GM12878 (cell line): ENCODE measurements around the gene AGK. TPM values are rescaled to one million over a fixed set of nuclear protein-coding genes. Genes with fewer than 3 reads are reported as not detected.
A peak's percentile ranks its signal among the peaks of the same experiment; 100 is the strongest.

Source experiments
- ATF7 ChIP-seq: fragments of 450-650 bp; IDR thresholded peaks from 2 replicates; pipeline ENCODE4 v1.6.1; 2016; ENCODE audit warnings: low read depth, mild to moderate bottlenecking
- CBX5 ChIP-seq: sonication (generic); IDR thresholded peaks from 2 replicates; pipeline ENCODE4 v1.6.1; 2016; ENCODE audit warnings: low read depth, moderate library complexity, mild to moderate bottlenecking, inconsistent platforms
- CEBPB ChIP-seq, 2 experiments: fragments of 150-350 bp in 1 of 2; IDR thresholded peaks; 2 replicates each; pipeline ENCODE4 v1.6.1; 2012 to 2014; ENCODE audit warnings: low read depth in 2 of 2, low read length in 2 of 2, borderline replicate concordance in 1 of 2, inconsistent platforms in 1 of 2
- EGR1 ChIP-seq, 2 experiments: IDR thresholded peaks; 1 replicate in 1 of 2; 2 replicates in 1 of 2; pipeline ENCODE4 v1.6.1; 2011 to 2012; ENCODE audit warnings: low read depth in 2 of 2, low read length in 2 of 2, borderline replicate concordance in 1 of 2, mild to moderate bottlenecking in 1 of 2, moderate library complexity in 1 of 2
- FOXM1 ChIP-seq: IDR thresholded peaks from 2 replicates; pipeline ENCODE4 v1.6.1; 2012; ENCODE audit warnings: low read depth, mild to moderate bottlenecking, inconsistent platforms, low read length, moderate library complexity
- GABPA ChIP-seq: IDR thresholded peaks from 2 replicates; pipeline ENCODE4 v1.6.1; 2014; ENCODE audit warnings: antibody characterized with exemption, low read depth, mild to moderate bottlenecking, inconsistent platforms
- IKZF1 ChIP-seq: fragments of 450-650 bp; conservative IDR thresholded peaks from 2 replicates; pipeline ENCODE4 v1.6.1; 2017; ENCODE audit warnings: antibody characterized with exemption, mild to moderate bottlenecking
- IKZF2 ChIP-seq, 2 experiments: fragments of 450-650 bp; IDR thresholded peaks; 2 replicates each; pipeline ENCODE4 v1.6.1; 2017; ENCODE audit warnings: mild to moderate bottlenecking in 2 of 2, moderate library complexity in 2 of 2
- JUNB ChIP-seq: IDR thresholded peaks from 2 replicates; pipeline ENCODE4 v1.6.1; 2016; ENCODE audit warnings: antibody characterized with exemption, mild to moderate bottlenecking
- KLF5 ChIP-seq: fragments of 450-650 bp; IDR thresholded peaks from 2 replicates; pipeline ENCODE4 v1.6.1; 2014; ENCODE audit warnings: mild to moderate bottlenecking; ENCODE audit not compliant: partially characterized antibody
- MEF2A ChIP-seq: IDR thresholded peaks from 2 replicates; pipeline ENCODE4 v1.6.1; 2011; ENCODE audit warnings: low read depth, mild to moderate bottlenecking, low read length, moderate library complexity; ENCODE audit not compliant: insufficient read depth
- NBN ChIP-seq: fragments of 450-650 bp; IDR thresholded peaks from 2 replicates; pipeline ENCODE4 v1.6.1; 2016
- NFYA ChIP-seq: IDR thresholded peaks from 2 replicates; pipeline ENCODE4 v1.6.1; 2011; ENCODE audit warnings: low read depth, mild to moderate bottlenecking, low read length, improper control_type of control experiment, borderline replicate concordance
- PAX5 ChIP-seq: IDR thresholded peaks from 2 replicates; pipeline ENCODE4 v1.6.1; 2011; ENCODE audit warnings: low read depth, low read length, borderline replicate concordance
- PKNOX1 ChIP-seq: fragments of 450-650 bp; IDR thresholded peaks from 2 replicates; pipeline ENCODE4 v1.6.1; 2016; ENCODE audit warnings: mild to moderate bottlenecking
- PML ChIP-seq: IDR thresholded peaks from 2 replicates; pipeline ENCODE4 v1.6.1; 2012; ENCODE audit warnings: low read length, inconsistent platforms
- RAD51 ChIP-seq: fragments of 450-650 bp; IDR thresholded peaks from 2 replicates; pipeline ENCODE4 v1.6.1; 2016; ENCODE audit warnings: moderate library complexity, mild to moderate bottlenecking, inconsistent platforms
- SIX5 ChIP-seq: IDR thresholded peaks from 2 replicates; pipeline ENCODE4 v1.6.1; 2011; ENCODE audit warnings: mild to moderate bottlenecking, low read depth, low read length, moderate library complexity; ENCODE audit not compliant: severe bottlenecking
- ZBED1 ChIP-seq: IDR thresholded peaks from 2 replicates; pipeline ENCODE4 v1.6.1; 2016; ENCODE audit warnings: borderline replicate concordance
- ZBTB40 ChIP-seq: fragments of 450-650 bp; IDR thresholded peaks from 2 replicates; pipeline ENCODE4 v1.6.1; 2016; ENCODE audit warnings: mild to moderate bottlenecking, moderate library complexity, borderline replicate concordance
- ZNF217 ChIP-seq: fragments of 450-650 bp; IDR thresholded peaks from 2 replicates; pipeline ENCODE4 v1.6.1; 2017; ENCODE audit warnings: antibody characterized with exemption, mild to moderate bottlenecking
- ZSCAN29 ChIP-seq: fragments of 450-650 bp; IDR thresholded peaks from 2 replicates; pipeline ENCODE4 v1.6.1; 2017; ENCODE audit warnings: mild to moderate bottlenecking, moderate library complexity
- polyA plus RNA-seq, 11 experiments: library from polyadenylated mRNA; depleted of rRNA in 4 of 11; unstranded in 6 of 11; stranded (reverse) in 5 of 11; fragments of >200 nt; fragmentation: Nextera tagmentation in 4 of 11; fragmentation: Illumina TruSeq in 1 of 11; extraction: Ambion mirVana in 4 of 11; extraction: Trizol in 1 of 11; gene quantifications; 1 replicate in 1 of 11; 2 replicates in 10 of 11; pipeline versions ENCODE4 v1.2.1 to v1.2.3, GENCODE V29; 2011 to 2016; ENCODE audit warnings: inconsistent platforms in 2 of 11, missing spikeins in 2 of 11, low read depth in 1 of 11
- total RNA-seq, 4 experiments: library from RNA; depleted of rRNA in 3 of 4; stranded (reverse); fragments of >200 nt in 3 of 4; fragmentation: Illumina TruSeq in 1 of 4; extraction: Trizol in 1 of 4; gene quantifications; 2 replicates each; pipeline versions ENCODE4 v1.2.1 to v1.2.3, GENCODE V29; 2013 to 2021
- TF ChIP-seq, protein P1 (sequence below): IDR thresholded peaks from 2 replicates; pipeline ENCODE4 v1.6.1; 2012; ENCODE audit warnings: low read length, inconsistent platforms
- TF ChIP-seq, protein P2 (sequence below): IDR thresholded peaks from 2 replicates; pipeline ENCODE4 v1.6.1; 2011; ENCODE audit warnings: low read depth, low read length, improper control_type of control experiment, borderline replicate concordance

The AGK gene
- total and polyA plus RNA-seq, 10 of the 15 experiments (the other 5 are each of a cell fraction or from before 2014, with no cell fraction given) = 32.5 to 85.6 (median 47.8) TPM

DNA sequence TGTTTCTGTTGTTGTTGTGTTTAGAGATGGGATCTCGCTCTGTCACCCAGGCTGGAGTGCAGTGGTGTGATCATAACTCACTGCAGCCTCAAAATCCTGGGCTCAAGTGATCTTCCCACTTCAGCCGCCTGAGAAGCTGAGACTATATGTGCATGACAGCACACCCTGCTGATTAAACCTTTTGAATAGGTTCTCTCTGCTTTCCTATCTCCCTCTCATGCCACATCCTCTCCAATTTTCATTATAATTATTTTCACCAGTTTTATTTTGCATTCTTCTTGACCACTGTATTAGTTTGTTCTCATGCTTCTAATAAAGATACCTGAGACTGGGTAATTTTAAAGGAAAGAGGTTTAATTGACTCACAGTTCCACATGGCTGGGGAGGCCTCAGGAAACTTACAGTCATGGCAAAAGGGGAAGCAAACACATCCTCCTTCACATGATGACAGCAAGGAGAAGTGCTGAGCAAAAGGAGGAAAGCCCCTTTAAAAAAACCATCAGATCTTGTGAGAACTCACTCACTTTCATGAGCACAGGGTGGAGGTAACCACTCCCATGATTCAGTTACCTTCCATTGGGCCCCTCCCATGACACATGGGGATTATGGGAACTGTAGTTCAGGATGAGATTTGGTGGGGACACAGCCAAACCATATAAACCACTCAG, 12.9 kb downstream of the AGK start (continued):
- TF ChIP-seq ZBTB40 = peak; percentile 31; the same call in 1 of the 2 replicates
- TF ChIP-seq, protein P1, sequence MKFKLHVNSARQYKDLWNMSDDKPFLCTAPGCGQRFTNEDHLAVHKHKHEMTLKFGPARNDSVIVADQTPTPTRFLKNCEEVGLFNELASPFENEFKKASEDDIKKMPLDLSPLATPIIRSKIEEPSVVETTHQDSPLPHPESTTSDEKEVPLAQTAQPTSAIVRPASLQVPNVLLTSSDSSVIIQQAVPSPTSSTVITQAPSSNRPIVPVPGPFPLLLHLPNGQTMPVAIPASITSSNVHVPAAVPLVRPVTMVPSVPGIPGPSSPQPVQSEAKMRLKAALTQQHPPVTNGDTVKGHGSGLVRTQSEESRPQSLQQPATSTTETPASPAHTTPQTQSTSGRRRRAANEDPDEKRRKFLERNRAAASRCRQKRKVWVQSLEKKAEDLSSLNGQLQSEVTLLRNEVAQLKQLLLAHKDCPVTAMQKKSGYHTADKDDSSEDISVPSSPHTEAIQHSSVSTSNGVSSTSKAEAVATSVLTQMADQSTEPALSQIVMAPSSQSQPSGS = peak; percentile 46; the same call in 1 of the 2 replicates
- TF ChIP-seq EGR1 (IDR thresholded peaks at IDR 0.05; ENCODE audit: borderline replicate concordance in 1 of 2, low read depth in 2 of 2, low read length in 2 of 2) = no peak
- peak; percentile 68 for TF ChIP-seq SIX5
- TF ChIP-seq ZNF217 = no peak
- 0 out of 2 replicates have a peak, but pooled peaks have one; percentile 6 for TF ChIP-seq PKNOX1
- 0 out of 2 replicates have a peak, but pooled peaks have one; percentile 37 for TF ChIP-seq ZBED1
- no peak for TF ChIP-seq CEBPB (IDR thresholded peaks at IDR 0.05; ENCODE audit: borderline replicate concordance in 1 of 2, low read depth in 2 of 2, low read length in 2 of 2)
- TF ChIP-seq RAD51 = no peak
- TF ChIP-seq NFYA = no peak
- TF ChIP-seq IKZF2 (IDR thresholded peaks at IDR 0.05) = peak in 1 of 2 experiments; percentile 56; a peak in 3 of 4 replicates
- peak; percentile 56 for TF ChIP-seq KLF5
- no peak for TF ChIP-seq PML
- no peak for TF ChIP-seq MEF2A
- peak; percentile 98 for TF ChIP-seq CBX5
- TF ChIP-seq, protein P2, sequence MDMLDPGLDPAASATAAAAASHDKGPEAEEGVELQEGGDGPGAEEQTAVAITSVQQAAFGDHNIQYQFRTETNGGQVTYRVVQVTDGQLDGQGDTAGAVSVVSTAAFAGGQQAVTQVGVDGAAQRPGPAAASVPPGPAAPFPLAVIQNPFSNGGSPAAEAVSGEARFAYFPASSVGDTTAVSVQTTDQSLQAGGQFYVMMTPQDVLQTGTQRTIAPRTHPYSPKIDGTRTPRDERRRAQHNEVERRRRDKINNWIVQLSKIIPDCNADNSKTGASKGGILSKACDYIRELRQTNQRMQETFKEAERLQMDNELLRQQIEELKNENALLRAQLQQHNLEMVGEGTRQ = peak; percentile 15; the same call in 1 of the 2 replicates
- no peak for TF ChIP-seq ZSCAN29
- TF ChIP-seq IKZF1 = peak; percentile 28; the same call in 1 of the 2 replicates
- no peak for TF ChIP-seq NBN
- no peak for TF ChIP-seq GABPA
- peak; percentile 30; the same call in 1 of the 2 replicates for TF ChIP-seq FOXM1
- peak; percentile 37; the same call in 1 of the 2 replicates for TF ChIP-seq JUNB
- peak; percentile 59; the same call in 1 of the 2 replicates for TF ChIP-seq ATF7
- TF ChIP-seq PAX5 = 0 out of 2 replicates have a peak, but pooled peaks have one; percentile 18
